ENCODE data around the gene ASCL2.

Gene ASCL2

DNA sequence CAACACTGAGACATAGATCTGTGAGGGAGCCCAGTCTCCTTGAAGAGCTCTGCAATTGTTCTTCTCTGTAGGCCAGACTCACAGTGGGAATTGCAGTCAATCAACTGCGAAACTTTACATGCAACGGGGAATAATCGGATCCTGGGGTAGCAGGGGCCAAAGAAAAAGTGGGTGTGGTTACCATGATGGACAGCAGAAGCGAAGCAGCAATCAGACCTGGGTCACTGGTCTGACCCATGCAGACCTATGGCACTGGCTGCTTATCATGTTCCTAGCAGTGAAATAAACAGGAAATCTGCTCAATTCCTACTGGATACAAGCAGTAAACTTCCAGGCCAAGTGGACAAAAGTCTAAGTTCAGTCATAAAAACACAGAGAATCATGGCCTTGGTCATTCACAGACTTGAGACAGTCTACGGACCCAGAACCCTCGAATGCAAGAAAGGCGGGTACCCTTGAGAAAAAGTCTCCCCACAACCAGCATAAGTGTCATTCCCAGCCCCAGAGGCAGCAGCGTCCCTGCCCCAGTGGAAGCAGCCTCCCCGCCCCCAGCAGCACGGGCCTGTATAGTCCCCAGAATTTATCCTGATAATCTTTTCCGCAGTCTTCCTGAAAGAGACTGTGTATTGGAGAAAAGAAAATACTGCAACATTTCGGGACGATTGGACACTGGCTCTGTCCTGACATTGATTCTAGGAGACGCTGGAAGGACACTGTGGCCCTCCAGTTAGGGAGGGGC, 34.6 kb downstream of the ASCL2 start:
- no peak for TF ChIP-seq ZFX (IDR thresholded peaks at IDR 0.05)
- TF ChIP-seq, protein P1, sequence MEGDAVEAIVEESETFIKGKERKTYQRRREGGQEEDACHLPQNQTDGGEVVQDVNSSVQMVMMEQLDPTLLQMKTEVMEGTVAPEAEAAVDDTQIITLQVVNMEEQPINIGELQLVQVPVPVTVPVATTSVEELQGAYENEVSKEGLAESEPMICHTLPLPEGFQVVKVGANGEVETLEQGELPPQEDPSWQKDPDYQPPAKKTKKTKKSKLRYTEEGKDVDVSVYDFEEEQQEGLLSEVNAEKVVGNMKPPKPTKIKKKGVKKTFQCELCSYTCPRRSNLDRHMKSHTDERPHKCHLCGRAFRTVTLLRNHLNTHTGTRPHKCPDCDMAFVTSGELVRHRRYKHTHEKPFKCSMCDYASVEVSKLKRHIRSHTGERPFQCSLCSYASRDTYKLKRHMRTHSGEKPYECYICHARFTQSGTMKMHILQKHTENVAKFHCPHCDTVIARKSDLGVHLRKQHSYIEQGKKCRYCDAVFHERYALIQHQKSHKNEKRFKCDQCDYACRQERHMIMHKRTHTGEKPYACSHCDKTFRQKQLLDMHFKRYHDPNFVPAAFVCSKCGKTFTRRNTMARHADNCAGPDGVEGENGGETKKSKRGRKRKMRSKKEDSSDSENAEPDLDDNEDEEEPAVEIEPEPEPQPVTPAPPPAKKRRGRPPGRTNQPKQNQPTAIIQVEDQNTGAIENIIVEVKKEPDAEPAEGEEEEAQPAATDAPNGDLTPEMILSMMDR (conservative IDR thresholded peaks at IDR 0.05): no peak
- H3K27ac ChIP-seq: no peak overlapping the region

DNA sequence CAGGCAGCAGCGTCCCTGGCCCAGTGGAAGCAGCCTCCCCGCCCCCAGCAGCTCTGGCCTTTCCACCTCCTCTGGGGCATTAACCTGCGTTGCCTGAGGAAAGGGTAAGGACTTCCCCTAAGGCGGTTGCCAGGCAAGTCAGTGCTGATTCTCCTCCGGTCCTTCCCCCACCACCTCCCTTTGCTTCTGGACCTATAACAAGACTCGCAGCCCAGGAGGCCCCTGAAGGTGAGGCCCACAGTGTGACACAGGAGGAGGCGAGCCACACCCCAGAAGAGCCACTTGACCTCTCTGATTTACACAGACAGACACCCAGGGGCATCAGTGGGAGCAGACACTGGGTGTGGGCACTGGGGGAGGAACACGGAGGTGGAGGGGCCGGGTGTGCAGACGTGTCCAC, 35.4 kb downstream of the ASCL2 start:
- TF ChIP-seq ZFX (IDR thresholded peaks at IDR 0.05): no peak
- TF ChIP-seq, protein P1 (conservative IDR thresholded peaks at IDR 0.05): no peak

DNA sequence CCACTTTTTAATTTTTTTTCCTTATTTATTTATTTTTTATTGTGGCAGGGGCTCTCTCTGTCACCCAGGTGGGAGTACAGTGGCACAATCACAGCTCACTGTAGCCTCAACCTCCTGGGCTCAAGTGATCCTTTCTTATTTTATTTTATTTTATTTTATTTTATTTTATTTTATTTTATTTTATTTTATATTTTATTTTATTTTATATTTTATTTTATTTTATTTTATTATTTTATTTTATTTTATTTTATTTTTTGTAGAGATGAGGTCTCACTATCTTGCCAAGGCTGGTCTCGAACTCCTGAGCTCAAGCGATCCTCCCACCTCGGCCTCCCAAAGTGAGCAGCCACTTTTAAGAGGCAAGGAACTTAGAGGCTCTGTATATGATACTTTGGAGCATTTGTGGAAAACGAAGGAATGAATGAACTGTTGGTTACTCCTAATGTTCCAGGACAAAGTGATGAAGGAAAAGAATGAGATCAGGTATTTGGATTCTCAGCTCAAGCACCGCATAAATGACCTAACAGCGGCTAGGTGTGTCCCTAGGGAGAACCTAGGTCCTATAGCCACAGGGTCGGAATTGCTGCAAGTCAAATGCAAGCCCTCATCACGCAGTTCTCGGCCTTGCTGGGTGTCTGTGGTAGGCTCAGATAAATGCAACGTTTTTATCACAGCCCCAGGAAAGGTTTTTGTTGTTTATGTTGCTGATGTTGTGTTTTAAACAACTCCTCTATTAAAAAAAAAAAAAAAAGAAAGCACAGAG, 36.5 kb downstream of the ASCL2 start:
- no peak overlapping the region for H3K27ac ChIP-seq
- TF ChIP-seq, protein P1 (conservative IDR thresholded peaks at IDR 0.05): no peak
- TF ChIP-seq ZFX (IDR thresholded peaks at IDR 0.05): no peak

More for the DNA sequence above, 35.4 kb downstream of the ASCL2 start:
- no peak overlapping the region for H3K27ac ChIP-seq

DNA sequence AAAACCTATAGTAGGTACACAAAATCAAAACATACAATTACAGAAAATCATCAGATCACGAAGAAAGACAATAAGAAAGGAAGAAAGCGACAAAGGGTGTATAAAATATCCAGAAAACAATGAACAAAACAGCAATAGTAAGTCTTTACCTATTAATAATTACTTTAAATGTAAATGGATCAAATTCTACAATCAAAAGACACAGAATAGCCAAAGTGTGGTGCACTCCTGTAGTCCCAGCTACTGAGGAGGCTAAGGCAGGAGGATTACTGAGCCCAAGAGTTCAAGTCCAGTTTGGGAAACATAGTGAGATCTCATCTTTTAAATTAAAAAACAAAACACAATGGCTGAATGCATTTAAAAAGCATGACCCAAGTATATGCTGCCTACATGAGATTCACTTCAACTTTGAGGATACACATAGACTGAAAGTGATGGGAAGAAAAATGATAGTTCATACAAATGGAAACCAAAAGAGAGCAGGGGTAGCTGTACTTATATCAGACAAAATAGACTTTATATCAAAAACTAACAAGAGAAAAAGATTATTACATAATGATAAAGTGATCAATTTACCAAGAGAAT, 40.6 kb downstream of the ASCL2 start:
- H3K27ac ChIP-seq: no peak overlapping the region
- TF ChIP-seq ZFX (IDR thresholded peaks at IDR 0.05): no peak
- TF ChIP-seq, protein P1 (conservative IDR thresholded peaks at IDR 0.05): no peak

DNA sequence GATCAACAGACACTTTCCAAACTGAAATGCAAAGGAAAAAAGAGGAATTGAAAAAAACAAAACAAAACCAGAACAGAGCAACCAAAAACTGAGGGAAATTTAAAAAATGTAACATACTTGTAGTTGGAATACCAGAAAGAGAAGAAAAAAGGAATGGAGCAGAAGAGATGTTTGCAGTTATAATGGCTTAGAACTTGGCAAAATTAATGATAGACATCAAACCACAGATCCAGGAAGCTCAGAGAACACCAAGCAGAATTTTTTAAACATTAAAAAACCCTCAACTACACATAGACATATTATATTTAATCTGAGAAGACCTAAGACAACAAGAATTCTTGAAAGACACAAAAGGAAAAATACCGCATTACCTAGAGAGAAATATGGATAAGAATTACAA, 46.1 kb downstream of the ASCL2 start:
- no peak overlapping the region for H3K27ac ChIP-seq
- TF ChIP-seq, protein P1 (conservative IDR thresholded peaks at IDR 0.05): no peak
- no peak for TF ChIP-seq ZFX (IDR thresholded peaks at IDR 0.05)

DNA sequence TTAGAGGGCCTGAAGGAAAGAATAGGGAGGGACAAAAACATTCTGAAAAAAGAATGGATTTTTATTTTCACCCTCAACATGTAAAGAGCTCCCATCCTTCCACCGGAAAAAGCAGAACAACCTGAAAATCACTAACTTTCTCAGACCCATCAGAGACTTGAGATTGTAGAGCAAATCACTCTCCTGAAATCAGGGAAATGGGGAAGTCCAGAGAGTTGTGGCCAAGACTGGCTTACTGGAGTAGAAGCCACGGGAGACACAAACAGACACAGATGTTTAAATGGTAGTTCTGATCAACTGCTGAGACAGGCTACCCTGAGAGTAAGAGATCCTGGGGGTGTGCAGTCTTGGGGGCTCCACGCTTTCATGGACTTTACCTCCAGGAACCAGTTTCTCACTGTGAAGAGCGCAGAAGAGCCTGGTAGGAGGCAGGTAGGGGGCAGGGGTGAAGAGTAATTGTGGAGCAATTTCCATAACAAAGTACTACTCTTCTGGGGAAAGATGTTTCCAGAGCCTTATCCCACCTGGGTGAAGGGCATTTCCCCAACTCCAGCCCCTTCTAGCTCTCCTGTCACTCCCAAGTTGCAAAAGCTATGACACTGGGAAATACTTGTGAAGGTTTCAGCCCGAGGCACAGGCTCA, 47.1 kb downstream of the ASCL2 start:
- TF ChIP-seq, protein P1 (conservative IDR thresholded peaks at IDR 0.05): no peak
- TF ChIP-seq ZFX (IDR thresholded peaks at IDR 0.05): no peak
- no peak overlapping the region for H3K27ac ChIP-seq
